Smooth muscle cell (in vitro differentiated cells): ENCODE data around the gene ATCAY. TPM values are rescaled to one million over a fixed set of nuclear protein-coding genes. Genes with fewer than 3 reads are reported as not detected.

Experiments
- DNase-seq: peaks from one replicate; lab custom pipeline; 2025; ENCODE audit not compliant: unreplicated experiment; lab: John Stamatoyannopoulos, UW
- H2AFZ ChIP-seq: fragments of 200-600 bp; sonication (generic); 2 replicates; pipeline ENCODE4 v1.6.0; 2016; ENCODE audit warnings: antibody characterized with exemption, low read depth, mild to moderate bottlenecking
- H3F3A ChIP-seq: fragments of 200-600 bp; sonication (generic); 2 replicates; pipeline ENCODE4 v1.6.0; 2017; ENCODE audit warnings: antibody characterized with exemption, low read depth
- H3K27ac ChIP-seq: fragments of 200-600 bp; sonication (generic); 2 replicates; pipeline ENCODE4 v1.5.1; 2016; ENCODE audit warnings: low read depth, mild to moderate bottlenecking
- H3K27me3 ChIP-seq: fragments of 200-600 bp; sonication (generic); 2 replicates; pipeline ENCODE4 v1.6.1; 2016; ENCODE audit warnings: low read depth, mild to moderate bottlenecking
- H3K36me3 ChIP-seq: fragments of 200-600 bp; sonication (generic); 2 replicates; pipeline ENCODE4 v1.5.1; 2016; ENCODE audit warnings: low read depth
- H3K4me1 ChIP-seq: fragments of 200-600 bp; sonication (generic); 2 replicates; pipeline ENCODE4 v1.5.1; 2016; ENCODE audit warnings: low read depth
- H3K4me2 ChIP-seq: fragments of 200-600 bp; sonication (generic); 2 replicates; pipeline ENCODE4 v1.6.0; 2016; ENCODE audit warnings: mild to moderate bottlenecking
- H3K4me3 ChIP-seq: fragments of 200-600 bp; sonication (generic); 2 replicates; pipeline ENCODE4 v1.5.1; 2016; ENCODE audit warnings: mild to moderate bottlenecking
- H3K79me2 ChIP-seq: fragments of 200-600 bp; sonication (generic); 2 replicates; pipeline ENCODE4 v1.6.0; 2016; ENCODE audit warnings: low read depth, mild to moderate bottlenecking
- H3K9ac ChIP-seq: fragments of 200-600 bp; sonication (generic); 2 replicates; pipeline ENCODE4 v1.6.0; 2016; ENCODE audit warnings: low read depth
- H3K9me3 ChIP-seq: fragments of 200-600 bp; sonication (generic); replicated peaks from 2 replicates; pipeline ENCODE4 v1.5.1; 2016; ENCODE audit warnings: low read depth
- H4K20me1 ChIP-seq: fragments of 200-600 bp; sonication (generic); 2 replicates; pipeline ENCODE4 v1.6.0; 2016; ENCODE audit warnings: low read depth
- CTCF ChIP-seq: fragments of 200-600 bp; sonication (generic); IDR thresholded peaks from 2 replicates; pipeline ENCODE4 v1.5.1; 2017; ENCODE audit warnings: borderline replicate concordance, mild to moderate bottlenecking, antibody characterized with exemption; ENCODE audit not compliant: insufficient read depth, poor library complexity, severe bottlenecking
- WGBS: methylation state at CpG from one replicate; pipeline ENCODE4 v1.1.7; 2016; ENCODE audit warnings: low lambda C conversion rate; 5-methylcytosine and 5-hydroxymethylcytosine counted together
- polyA plus RNA-seq: library from polyadenylated mRNA; unstranded; fragments of >200 nt; fragmentation: Nextera tagmentation; extraction: Ambion mirVana; gene quantifications from 2 replicates; pipeline ENCODE4 v1.2.1, GENCODE V29; 2016
- total RNA-seq: library from RNA; depleted of rRNA; stranded (reverse); fragments of >200 nt; gene quantifications from 2 replicates; pipeline ENCODE4 v1.2.3, GENCODE V29; 2014

Gene ATCAY
- total and polyA plus RNA-seq, 2 experiments from 2014 or later: 0.09 to 1.1 TPM

- no peaks in the 10 kb centered on the region for H3K27me3 ChIP-seq
- no peaks in the 10 kb centered on the region for H4K20me1 ChIP-seq
- no peak overlapping the region for H3K27ac ChIP-seq
- H3K79me2 ChIP-seq: no peaks in the 10 kb centered on the region
- no peak overlapping the region for H2AFZ ChIP-seq
- DNase-seq: no peak
- no peaks in the 10 kb centered on the region for H3K9me3 ChIP-seq
- H3K4me2 ChIP-seq: no peak overlapping the region
- no peak for TF ChIP-seq CTCF
- WGBS: 94% methylated on average over 11 of the region's 11 CpGs
- no peaks in the 10 kb centered on the region for H3K4me1 ChIP-seq
- no peak overlapping the region for H3K9ac ChIP-seq
- H3K4me3 ChIP-seq: no peak overlapping the region
- no peaks in the 10 kb centered on the region for H3K36me3 ChIP-seq
- H3F3A ChIP-seq: no peaks in the 10 kb centered on the region
Measured at GRCh38 chr19:3851254-3852176, 29.0 kb upstream of the ATCAY start.

- H3K27ac ChIP-seq: no peak overlapping the region
- 100% methylated on average over 1 of the region's 1 CpG for WGBS
- no peaks in the 10 kb centered on the region for H3K4me1 ChIP-seq
- H3K79me2 ChIP-seq: no peaks in the 10 kb centered on the region
- no peak overlapping the region for H2AFZ ChIP-seq
- no peaks in the 10 kb centered on the region for H3K36me3 ChIP-seq
- H3K9me3 ChIP-seq: no peaks in the 10 kb centered on the region
- H3K27me3 ChIP-seq: no peaks in the 10 kb centered on the region
- H3K9ac ChIP-seq: no peak overlapping the region
- H3K4me3 ChIP-seq: no peak overlapping the region
- H3K4me2 ChIP-seq: no peak overlapping the region
- H4K20me1 ChIP-seq: no peaks in the 10 kb centered on the region
- H3F3A ChIP-seq: no peaks in the 10 kb centered on the region
- DNase-seq: no peak
- no peak for TF ChIP-seq CTCF
Measured at GRCh38 chr19:3852177-3852511, 28.3 kb upstream of the ATCAY start.

GRCh38 chr19:3852614-3853254, 27.8 kb upstream of the ATCAY start:
- TF ChIP-seq CTCF: no peak
- H3K79me2 ChIP-seq: no peaks in the 10 kb centered on the region
- H3K9ac ChIP-seq: no peak overlapping the region
- H3K27ac ChIP-seq: no peak overlapping the region
- H3K4me2 ChIP-seq: no peak overlapping the region
- H3K36me3 ChIP-seq: no peaks in the 10 kb centered on the region
- no peaks in the 10 kb centered on the region for H3K4me1 ChIP-seq
- no peak overlapping the region for H3K4me3 ChIP-seq
- no peaks in the 10 kb centered on the region for H4K20me1 ChIP-seq
- no peaks in the 10 kb centered on the region for H3K27me3 ChIP-seq
- no peaks in the 10 kb centered on the region for H3K9me3 ChIP-seq
- no peaks in the 10 kb centered on the region for H3F3A ChIP-seq
- 88% methylated on average over 4 of the region's 4 CpGs for WGBS
- no peak for DNase-seq
- no peak overlapping the region for H2AFZ ChIP-seq
